Lung (tissue), 12 donors: ENCODE measurements around the gene RMND5A. TPM values are rescaled to one million over a fixed set of nuclear protein-coding genes. Genes with fewer than 3 reads are reported as not detected.
A peak's percentile ranks its signal among the peaks of the same experiment; 100 is the strongest.

ENCODE experiments used
- ATAC-seq: fragments of 200-7000 bp; cut with Tn5 transposase; one replicate; pipeline ENCODE4 v1.9.1; 2020; ENCODE audit warnings: moderate number of reproducible peaks; ENCODE audit not compliant: insufficient read depth, low FRiP score
- DNase-seq, 3 donors: peaks; one replicate each; pipeline ENCODE4 v3.0.0-alpha.2; 2013 to 2017
- H3K27ac ChIP-seq, 2 donors: one replicate each; pipeline ENCODE4 v1.5.1; 2013; ENCODE audit warnings: mild to moderate bottlenecking in 2 of 2, moderate library complexity in 2 of 2, control low read depth in 1 of 2, inconsistent platforms in 1 of 2, low read depth in 1 of 2, low read length in 1 of 2
- H3K27me3 ChIP-seq, 3 donors: one replicate each; pipeline ENCODE4 v1.5.1; 2013; ENCODE audit warnings: low read length in 2 of 3; ENCODE audit not compliant: control insufficient read depth in 3 of 3, insufficient read depth in 3 of 3
- H3K36me3 ChIP-seq, 4 donors: one replicate each; pipeline ENCODE4 v1.5.1; 2013; ENCODE audit warnings: low read length in 4 of 4, mild to moderate bottlenecking in 1 of 4, moderate library complexity in 1 of 4; ENCODE audit not compliant: control insufficient read depth in 4 of 4, insufficient read depth in 4 of 4
- H3K4me1 ChIP-seq, 5 donors: one replicate each; pipeline ENCODE4 v1.5.1; 2013; ENCODE audit warnings: low read length in 5 of 5, mild to moderate bottlenecking in 2 of 5, moderate library complexity in 1 of 5; ENCODE audit not compliant: control insufficient read depth in 5 of 5, insufficient read depth in 5 of 5
- H3K4me3 ChIP-seq: one replicate; pipeline ENCODE4 v1.5.1; 2013; ENCODE audit warnings: mild to moderate bottlenecking, control low read depth, moderate library complexity
- H3K9ac ChIP-seq, 2 donors: one replicate each; pipeline ENCODE4 v1.5.1; 2013; ENCODE audit warnings: low read length in 2 of 2, control low read depth in 1 of 2; ENCODE audit not compliant: insufficient read depth in 1 of 2
- H3K9me3 ChIP-seq, 4 donors: one replicate each; pipeline ENCODE4 v1.5.1; 2013; ENCODE audit warnings: low read length in 3 of 4, mild to moderate bottlenecking in 1 of 4, moderate library complexity in 1 of 4; ENCODE audit not compliant: control insufficient read depth in 4 of 4, insufficient read depth in 3 of 4
- CTCF ChIP-seq: IDR thresholded peaks from 2 replicates; pipeline ENCODE4 v1.5.1; 2012; ENCODE audit warnings: mild to moderate bottlenecking; ENCODE audit errors: control extremely low read depth, extremely low read depth
- WGBS, 2 donors: extraction: QIAGEN DNeasy Blood & Tissue Kit; methylation state at CpG; one replicate each; pipeline ENCODE4 v1.1.7; 2013; 5-methylcytosine and 5-hydroxymethylcytosine counted together
- polyA plus RNA-seq, 2 donors: library from polyadenylated mRNA; stranded (reverse); fragments of 200-250 nt; gene quantifications; one replicate each; pipeline ENCODE4 v1.2.1, GENCODE V29; 2013
- total RNA-seq, 2 donors: library from RNA; depleted of rRNA in 1 of 2; stranded (reverse); fragments of >200 nt in 1 of 2; gene quantifications; one replicate each; pipeline ENCODE4 v1.2.1, GENCODE V29; 2014 to 2021
- donor health status: control.
- donor health status: control.
- donor health status: Bipolar disorder and iron deficiency.
- donor health status: healthy.
- donor health status: DM: yes; HTN: yes; CAD: no.

The RMND5A gene
- total and polyA plus RNA-seq, 4 donors = 8.9 to 73.1 (median 16.6) TPM

DNA sequence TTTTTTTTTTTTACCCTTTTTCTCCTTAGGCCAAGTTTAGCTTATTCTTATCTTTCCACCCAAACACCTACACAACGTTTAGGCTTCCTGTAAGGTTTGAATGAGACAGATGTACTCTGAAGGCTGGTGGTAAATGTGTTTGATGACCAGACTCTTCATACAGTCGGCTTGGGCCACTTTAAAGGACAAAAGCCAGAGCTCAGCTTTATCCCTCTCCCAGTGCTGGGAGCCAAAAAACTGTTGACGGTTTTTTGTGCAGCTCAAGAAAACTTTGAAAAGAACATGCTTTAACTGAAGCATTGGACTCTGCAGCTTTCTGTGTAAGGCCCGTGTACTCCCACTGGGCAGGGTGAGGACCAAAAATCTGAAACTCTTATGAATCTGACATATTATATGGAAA, 55.2 kb downstream of the RMND5A start:
- WGBS, 2 donors = 44% methylated on average over 4 of the region's 4 CpGs
- no peak for TF ChIP-seq CTCF
- no peak overlapping the region for H3K4me3 ChIP-seq
- peaks cover 15 to 29% (median 17%) of the 10 kb centered on the region in 4 donors for H3K36me3 ChIP-seq
- no peaks in the 10 kb centered on the region for H3K27me3 ChIP-seq
- H3K27ac ChIP-seq = no peak overlapping the region
- no peak for ATAC-seq
- peak in 2 of 3 donors; percentile 38 to 58 for DNase-seq
- no peaks in the 10 kb centered on the region for H3K9me3 ChIP-seq
- H3K4me1 ChIP-seq = peaks cover 0 to 15% (median 4%) of the 10 kb centered on the region in 5 donors
- H3K9ac ChIP-seq = no peak overlapping the region

- ATAC-seq (no peak), DNase-seq (no peak)
- Histone ChIP-seq H3K9ac (no peak overlapping the region), H3K36me3 (peaks cover 3 to 23% (median 12%) of the 10 kb centered on the region in 4 donors), H3K9me3 (no peaks in the 10 kb centered on the region), H3K27ac (no peak overlapping the region), H3K4me1 (peaks cover 0 to 16% (median 7%) of the 10 kb centered on the region in 5 donors), H3K4me3 (no peak overlapping the region), H3K27me3 (no peaks in the 10 kb centered on the region)
- no peak for TF ChIP-seq CTCF
- WGBS, 2 donors = 80 to 93% methylated on average over 7 of the region's 7 CpGs
Observed at GRCh38 chr2:86776532-86776931, 56.4 kb downstream of the RMND5A start.

- no peak for DNase-seq
- Histone ChIP-seq H3K36me3 (peaks cover 0 to 17% (median 6%) of the 10 kb centered on the region in 4 donors), H3K9ac (no peak overlapping the region), H3K4me3 (no peak overlapping the region), H3K9me3 (no peaks in the 10 kb centered on the region), H3K4me1 (peaks cover 3 to 16% (median 7%) of the 10 kb centered on the region in 5 donors), H3K27ac (no peak overlapping the region), H3K27me3 (no peaks in the 10 kb centered on the region)
- 46 to 62% methylated on average over 2 of the region's 2 CpGs for WGBS, 2 donors
- no peak for TF ChIP-seq CTCF
- no peak for ATAC-seq
Observed at GRCh38 chr2:86778957-86779356, 58.9 kb downstream of the RMND5A start.

GRCh38 chr2:86779971-86780370, 59.9 kb downstream of the RMND5A start:
- no peak for TF ChIP-seq CTCF
- peaks cover 0 to 8% (median 4%) of the 10 kb centered on the region in 4 donors for H3K36me3 ChIP-seq
- no peak overlapping the region for H3K4me3 ChIP-seq
- no peak overlapping the region for H3K9ac ChIP-seq
- DNase-seq (peak in 2 of 3 donors; percentile 57 to 65), ATAC-seq (no peak)
- H3K27ac ChIP-seq = no peak overlapping the region
- no peaks in the 10 kb centered on the region for H3K9me3 ChIP-seq
- WGBS, 2 donors = 63 to 73% methylated on average over 3 of the region's 3 CpGs
- no peaks in the 10 kb centered on the region for H3K27me3 ChIP-seq
- H3K4me1 ChIP-seq = peaks cover under 1 to 16% (median 7%) of the 10 kb centered on the region in 5 donors
